ENCODE data around the gene CEACAM7. TPM values are rescaled to one million over a fixed set of nuclear protein-coding genes. Genes with fewer than 3 reads are reported as not detected.

Gene CEACAM7
- total and polyA plus RNA-seq, 2 donors = not detected

Small RNA genes lying within 50 kb of the gene (small RNA-seq; reads per million reads assigned to genes)
- not detected for gene AC243960.4

Other genes starting within 250 kb of the CEACAM7 start
- 15.2 TPM for gene DMAC2, start 248.4 kb downstream of the CEACAM7 start, total RNA-seq
- gene DMAC2, start 248.4 kb downstream of the CEACAM7 start, polyA plus RNA-seq = 77.4 TPM
- gene ERICH4, start 245.1 kb downstream of the CEACAM7 start, total RNA-seq = not detected
- not detected for gene ERICH4, start 245.1 kb downstream of the CEACAM7 start, polyA plus RNA-seq
- 2.1 TPM for gene CEACAM21, start 112.1 kb downstream of the CEACAM7 start, total RNA-seq
- 0.90 TPM for gene CEACAM21, start 112.1 kb downstream of the CEACAM7 start, polyA plus RNA-seq
- not detected for gene CEACAM4, start 61.2 kb downstream of the CEACAM7 start, total RNA-seq
- 1.6 TPM for gene CEACAM4, start 61.2 kb downstream of the CEACAM7 start, polyA plus RNA-seq
- gene CEACAM5, start 20.4 kb upstream of the CEACAM7 start, total RNA-seq = not detected
- gene CEACAM5, start 20.4 kb upstream of the CEACAM7 start, polyA plus RNA-seq = not detected
- 2.2 TPM for gene CEACAM6, start 67.3 kb upstream of the CEACAM7 start, total RNA-seq
- not detected for gene CEACAM6, start 67.3 kb upstream of the CEACAM7 start, polyA plus RNA-seq
- gene CEACAM3, start 108.3 kb upstream of the CEACAM7 start, total RNA-seq = not detected
- gene CEACAM3, start 108.3 kb upstream of the CEACAM7 start, polyA plus RNA-seq = not detected
- not detected for gene LYPD4, start 156.4 kb upstream of the CEACAM7 start, total RNA-seq
- gene LYPD4, start 156.4 kb upstream of the CEACAM7 start, polyA plus RNA-seq = not detected
- gene DMRTC2, start 156.8 kb upstream of the CEACAM7 start, total RNA-seq = not detected
- not detected for gene DMRTC2, start 156.8 kb upstream of the CEACAM7 start, polyA plus RNA-seq
- 377 TPM for gene RPS19, start 172.0 kb upstream of the CEACAM7 start, total RNA-seq
- 1,600 TPM for gene RPS19, start 172.0 kb upstream of the CEACAM7 start, polyA plus RNA-seq
- 0.37 TPM for gene CD79A, start 189.0 kb upstream of the CEACAM7 start, total RNA-seq
- 0.80 TPM for gene CD79A, start 189.0 kb upstream of the CEACAM7 start, polyA plus RNA-seq
- 20.1 TPM for gene ARHGEF1, start 194.9 kb upstream of the CEACAM7 start, total RNA-seq
- 59.2 TPM for gene ARHGEF1, start 194.9 kb upstream of the CEACAM7 start, polyA plus RNA-seq
- not detected for gene ERFL, start 240.2 kb upstream of the CEACAM7 start, total RNA-seq
- gene ERFL, start 240.2 kb upstream of the CEACAM7 start, polyA plus RNA-seq = 0.19 TPM

All from urinary bladder (tissue), 2 donors.